ENCODE measurements around the gene TNIK. TPM values are rescaled to one million over a fixed set of nuclear protein-coding genes. Genes with fewer than 3 reads are reported as not detected.

Gene TNIK
- 1.7 to 2.5 TPM (median 2.0 TPM) in 5 replicates for total RNA-seq (2022; extraction: Qiagen RNA extraction)

GRCh38 chr3:171459942-171460724 is at the start of gene TNIK:
TSS of gene TNIK (minus strand) at chr3:171460405. CDS start at chr3:171460063, 342 bp downstream.

GRCh38 chr3:171026597-171027293 is 433.5 kb downstream of the TNIK start, which contains the start of gene SLC2A2:
TSS of gene SLC2A2 (minus strand) at chr3:171026720. CDS start at chr3:171026670, 50 bp downstream.

